HepG2 (cell line): Measurements from ENCODE around the gene EYA3.

ENCODE experiments used
- ARNT2 ChIP-seq: sonication (generic); formaldehyde crosslinking; IDR thresholded peaks from 2 replicates; pipeline ENCODE4 v1.8.0; 2022; ENCODE audit warnings: mild to moderate bottlenecking, low read depth, missing genetic modification reagents, moderate library complexity
- BHLHE40 ChIP-seq: IDR thresholded peaks from 2 replicates; pipeline ENCODE4 v1.6.1; 2011; ENCODE audit warnings: low read length, improper control_type of control experiment
- NFIC ChIP-seq: IDR thresholded peaks from 2 replicates; pipeline ENCODE4 v1.6.1; 2012; ENCODE audit warnings: mild to moderate bottlenecking, low read length, inconsistent platforms
- NFKB2 ChIP-seq: sonication (generic); formaldehyde crosslinking; IDR thresholded peaks from 2 replicates; pipeline ENCODE4 v1.4.0; 2020; ENCODE audit warnings: missing genetic modification reagents, borderline replicate concordance
- PRPF4 ChIP-seq: fragments of 200-400 bp; formaldehyde crosslinking; IDR thresholded peaks from 2 replicates; pipeline ENCODE4 v1.6.1; 2016; ENCODE audit warnings: low read length, low read depth; ENCODE audit not compliant: poor library complexity, severe bottlenecking
- RBFOX2 ChIP-seq: fragments of 200-400 bp; formaldehyde crosslinking; IDR thresholded peaks from 2 replicates; pipeline ENCODE4 v1.6.1; 2017; ENCODE audit warnings: low read depth, mild to moderate bottlenecking, low read length
- SMARCC2 ChIP-seq: fragments of 450-650 bp; IDR thresholded peaks from 2 replicates; pipeline ENCODE4 v1.6.1; 2017; ENCODE audit warnings: antibody characterized with exemption, mild to moderate bottlenecking
- TF ChIP-seq, protein P1 (sequence below): sonication (generic); formaldehyde crosslinking; IDR thresholded peaks from 2 replicates; pipeline ENCODE4 v1.4.0; 2020; ENCODE audit warnings: mild to moderate bottlenecking, missing genetic modification reagents

DNA sequence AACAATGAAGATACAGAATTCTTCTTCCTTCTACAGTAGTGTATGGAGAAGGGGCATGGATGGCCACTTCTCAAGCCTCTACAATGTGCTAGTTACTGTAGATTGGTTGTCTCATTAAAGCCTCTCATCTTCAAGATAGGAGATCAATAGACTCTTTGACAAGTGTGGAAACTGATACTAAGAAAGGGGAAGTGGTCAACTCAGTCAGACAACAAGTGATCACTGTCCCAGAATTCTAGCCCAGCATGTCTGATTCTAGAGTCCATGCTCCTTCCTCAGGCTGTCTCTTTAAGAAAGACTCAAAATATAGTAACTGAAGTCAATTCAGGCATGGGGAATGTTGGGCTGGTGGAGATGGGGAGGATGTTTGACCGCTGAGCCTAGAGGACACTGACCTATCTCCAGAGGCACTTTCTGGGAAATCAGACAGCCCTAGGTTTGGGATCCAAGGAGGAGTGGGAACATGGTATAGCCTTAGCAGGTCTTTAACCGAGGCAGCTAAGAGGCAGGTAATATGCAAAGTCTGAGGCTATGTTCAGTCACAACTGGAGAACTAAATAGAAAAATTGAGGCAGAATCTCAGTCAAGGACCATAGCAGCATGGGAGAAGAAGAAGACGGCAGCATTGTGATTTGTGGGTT, 39.3 kb upstream of the EYA3 start:
- TF ChIP-seq NFKB2 (no peak), NFIC (no peak), PRPF4 (no peak), BHLHE40 (no peak), SMARCC2 (no peak), ARNT2 (no peak), RBFOX2 (no peak)
- TF ChIP-seq, protein P1, sequence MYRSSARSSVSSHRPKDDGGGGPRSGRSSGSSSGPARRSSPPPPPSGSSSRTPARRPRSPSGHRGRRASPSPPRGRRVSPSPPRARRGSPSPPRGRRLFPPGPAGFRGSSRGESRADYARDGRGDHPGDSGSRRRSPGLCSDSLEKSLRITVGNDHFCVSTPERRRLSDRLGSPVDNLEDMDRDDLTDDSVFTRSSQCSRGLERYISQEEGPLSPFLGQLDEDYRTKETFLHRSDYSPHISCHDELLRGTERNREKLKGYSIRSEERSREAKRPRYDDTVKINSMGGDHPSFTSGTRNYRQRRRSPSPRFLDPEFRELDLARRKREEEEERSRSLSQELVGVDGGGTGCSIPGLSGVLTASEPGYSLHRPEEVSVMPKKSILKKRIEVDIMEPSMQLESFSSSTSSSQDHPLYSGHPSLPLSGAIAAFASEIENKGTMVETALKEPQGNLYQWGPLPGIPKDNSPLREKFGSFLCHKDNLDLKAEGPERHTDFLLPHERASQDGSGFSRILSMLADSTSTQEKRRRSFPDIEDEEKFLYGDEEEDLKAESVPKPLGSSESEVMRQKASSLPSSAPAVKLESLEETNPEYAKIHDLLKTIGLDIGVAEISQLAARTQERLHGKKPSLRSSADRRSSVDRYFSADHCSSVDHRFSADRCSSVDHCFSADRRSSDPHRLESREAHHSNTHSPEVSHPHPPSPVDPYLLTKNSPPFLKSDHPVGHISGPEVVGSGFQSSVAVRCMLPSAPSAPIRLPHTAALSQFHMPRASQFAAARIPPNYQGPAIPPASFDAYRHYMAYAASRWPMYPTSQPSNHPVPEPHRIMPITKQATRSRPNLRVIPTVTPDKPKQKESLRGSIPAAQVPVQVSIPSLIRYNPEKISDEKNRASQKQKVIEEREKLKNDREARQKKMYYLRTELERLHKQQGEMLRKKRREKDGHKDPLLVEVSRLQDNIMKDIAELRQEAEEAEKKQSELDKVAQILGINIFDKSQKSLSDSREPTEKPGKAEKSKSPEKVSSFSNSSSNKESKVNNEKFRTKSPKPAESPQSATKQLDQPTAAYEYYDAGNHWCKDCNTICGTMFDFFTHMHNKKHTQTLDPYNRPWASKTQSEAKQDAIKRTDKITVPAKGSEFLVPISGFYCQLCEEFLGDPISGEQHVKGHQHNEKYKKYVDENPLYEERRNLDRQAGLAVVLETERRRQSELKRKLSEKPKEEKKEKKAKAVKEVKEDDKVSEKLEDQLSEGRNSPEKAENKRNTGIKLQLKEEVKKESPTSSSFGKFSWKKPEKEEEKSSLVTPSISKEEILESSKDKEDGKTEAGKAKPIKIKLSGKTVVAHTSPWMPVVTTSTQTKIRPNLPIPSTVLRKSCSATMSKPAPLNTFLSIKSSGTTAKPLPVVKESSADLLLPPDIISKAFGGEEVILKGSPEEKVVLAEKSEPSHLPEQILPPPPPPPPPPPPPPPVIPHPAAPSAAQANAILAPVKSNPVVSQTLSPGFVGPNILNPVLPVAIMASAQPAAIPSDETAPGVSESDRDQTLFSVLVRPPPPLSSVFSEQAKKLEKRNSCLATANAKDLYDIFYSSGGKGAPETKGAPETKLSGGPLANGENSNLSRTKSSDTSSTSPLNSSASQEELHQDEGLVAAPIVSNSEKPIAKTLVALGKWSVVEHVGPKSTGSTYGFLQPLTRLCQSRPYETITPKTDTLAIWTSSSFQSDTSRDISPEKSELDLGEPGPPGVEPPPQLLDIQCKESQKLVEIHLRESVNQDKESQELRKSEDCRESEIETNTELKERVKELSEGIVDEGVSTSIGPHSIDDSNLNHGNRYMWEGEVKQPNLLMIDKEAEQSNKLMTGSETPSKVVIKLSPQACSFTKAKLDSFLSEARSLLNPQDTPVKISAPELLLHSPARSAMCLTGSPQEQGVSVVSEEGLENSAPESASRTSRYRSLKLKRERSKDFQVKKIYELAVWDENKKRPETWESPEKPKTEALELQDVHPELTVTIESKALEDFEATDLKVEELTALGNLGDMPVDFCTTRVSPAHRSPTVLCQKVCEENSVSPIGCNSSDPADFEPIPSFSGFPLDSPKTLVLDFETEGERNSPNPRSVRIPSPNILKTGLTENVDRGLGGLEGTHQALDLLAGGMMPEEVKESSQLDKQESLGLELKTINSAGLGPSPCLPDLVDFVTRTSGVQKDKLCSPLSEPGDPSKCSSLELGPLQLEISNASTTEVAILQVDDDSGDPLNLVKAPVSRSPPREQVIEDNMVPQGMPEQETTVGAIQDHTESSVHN (CRISPR knock-in tag), result no peak
